GM18867 (cell line): ENCODE data around the gene HS6ST3.

Source experiments
- ATAC-seq: cut with Tn5 transposase; IDR thresholded peaks from one replicate; pipeline ENCODE4 v1.9.1; 2021; ENCODE audit warnings: mild to moderate bottlenecking, moderate library complexity; ENCODE audit not compliant: unreplicated experiment

HS6ST3 gene

GRCh38 chr13:96871469-96871868 lies 781.6 kb downstream of the HS6ST3 start:
- ATAC-seq, result no peak

- ATAC-seq, result no peak
Observed at GRCh38 chr13:96880419-96880818, 790.5 kb downstream of the HS6ST3 start.
